HG03135 (cell line): Measurements from ENCODE around the gene RPUSD1.
A peak's percentile ranks its signal among the peaks of the same experiment; 100 is the strongest.
"Not testable (repeated sequence)": the region's sequence is repeated elsewhere in the genome, so short reads cannot be mapped to it uniquely, and the experiment has no call there.

Source experiments
- ATAC-seq: cut with Tn5 transposase; IDR thresholded peaks from one replicate; pipeline ENCODE4 v1.9.1; 2021; ENCODE audit warnings: mild to moderate bottlenecking, moderate library complexity; ENCODE audit not compliant: unreplicated experiment

The RPUSD1 gene

GRCh38 chr16:751152-752006 is 36.8 kb downstream of the RPUSD1 start:
- ATAC-seq = no peak

DNA sequence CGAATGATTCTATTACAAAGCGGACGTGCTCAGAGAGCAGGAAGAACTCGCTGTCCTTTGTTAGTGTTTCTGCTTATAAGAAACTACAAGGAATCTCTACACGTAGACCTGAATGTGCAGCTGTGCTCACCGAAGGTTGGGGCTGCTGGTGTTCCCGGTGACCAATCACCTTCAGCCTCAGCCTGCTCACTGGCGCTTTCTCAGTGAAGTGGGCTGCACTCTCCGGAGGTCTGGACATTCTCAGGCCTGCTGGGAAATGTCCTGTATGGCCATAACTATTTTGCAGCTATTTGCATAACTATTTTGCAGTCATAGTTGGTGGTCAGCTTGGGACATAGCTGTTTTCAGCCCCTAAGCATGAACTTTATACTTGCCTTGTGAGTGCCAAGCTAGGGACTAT is 37.7 kb downstream of the RPUSD1 start:
- ATAC-seq = no peak

DNA sequence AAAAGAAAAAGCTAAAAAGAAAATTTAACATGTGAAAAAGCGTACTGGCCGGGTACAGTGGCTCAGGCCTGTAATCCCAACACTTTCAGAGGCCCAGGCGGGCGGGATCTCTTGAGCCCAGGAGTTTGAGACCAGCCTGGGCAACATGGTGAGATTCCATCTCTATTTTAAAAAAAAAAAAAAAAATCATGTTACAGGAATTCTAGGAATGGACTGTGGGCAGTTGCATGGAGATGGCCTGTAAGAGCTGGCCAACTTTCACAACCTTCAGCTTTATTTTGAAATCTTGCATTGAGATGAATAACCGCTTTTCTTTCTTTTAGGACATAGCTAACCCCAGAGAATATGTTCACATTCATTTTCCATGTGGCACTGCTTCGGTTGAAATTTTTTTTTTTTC is 39.2 kb downstream of the RPUSD1 start:
- no peak for ATAC-seq

- no peak for ATAC-seq
Measured at GRCh38 chr16:747978-748746, 40.0 kb downstream of the RPUSD1 start.

DNA sequence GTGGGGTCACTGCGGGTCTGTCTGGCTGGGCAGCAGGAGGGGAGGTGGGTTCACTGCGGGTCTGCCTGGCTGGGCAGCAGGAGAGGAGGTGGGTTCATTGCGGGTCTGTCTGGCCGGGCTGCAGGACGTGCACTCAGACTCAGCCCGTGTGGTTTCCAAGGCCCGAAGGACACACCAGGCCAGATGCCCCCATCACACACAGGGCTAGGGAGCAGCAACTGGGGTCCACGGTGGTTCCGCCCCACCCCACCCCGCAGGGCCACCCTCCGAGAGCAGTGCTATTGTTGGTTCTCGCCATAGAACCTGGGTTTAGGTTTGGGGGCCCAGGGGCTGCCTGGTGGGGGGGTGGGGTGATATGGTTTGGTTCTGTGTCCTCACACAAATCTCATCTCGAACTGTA is 41.5 kb downstream of the RPUSD1 start:
- ATAC-seq = no peak

DNA sequence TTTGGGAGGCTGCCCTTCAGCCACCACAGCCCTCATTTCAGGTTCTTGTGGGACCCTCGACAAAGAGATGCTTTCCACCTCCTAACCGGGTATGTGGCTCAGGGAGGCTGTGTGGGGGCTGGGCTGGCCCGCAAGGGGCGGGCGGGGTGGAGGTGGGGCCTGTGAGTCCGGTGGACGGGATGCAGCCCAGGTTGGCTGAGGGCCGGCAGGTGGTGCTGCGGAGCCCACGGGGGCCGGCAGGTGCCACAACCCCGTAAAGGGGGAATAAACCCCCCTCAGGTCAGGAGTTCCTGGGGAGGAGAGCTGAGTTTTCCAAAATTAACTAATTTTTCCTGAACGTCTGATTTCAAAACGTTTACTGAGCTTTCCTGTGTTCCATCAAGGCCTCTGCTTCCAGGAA is 42.4 kb downstream of the RPUSD1 start:
- ATAC-seq = no peak

- ATAC-seq = no peak
Measured at GRCh38 chr16:743794-744500, 44.2 kb downstream of the RPUSD1 start.

- ATAC-seq = not testable (repeated sequence)
Measured at GRCh38 chr16:742894-743293, 45.3 kb downstream of the RPUSD1 start.

- ATAC-seq = no peak
Measured at GRCh38 chr16:741986-742629, 46.1 kb downstream of the RPUSD1 start.

DNA sequence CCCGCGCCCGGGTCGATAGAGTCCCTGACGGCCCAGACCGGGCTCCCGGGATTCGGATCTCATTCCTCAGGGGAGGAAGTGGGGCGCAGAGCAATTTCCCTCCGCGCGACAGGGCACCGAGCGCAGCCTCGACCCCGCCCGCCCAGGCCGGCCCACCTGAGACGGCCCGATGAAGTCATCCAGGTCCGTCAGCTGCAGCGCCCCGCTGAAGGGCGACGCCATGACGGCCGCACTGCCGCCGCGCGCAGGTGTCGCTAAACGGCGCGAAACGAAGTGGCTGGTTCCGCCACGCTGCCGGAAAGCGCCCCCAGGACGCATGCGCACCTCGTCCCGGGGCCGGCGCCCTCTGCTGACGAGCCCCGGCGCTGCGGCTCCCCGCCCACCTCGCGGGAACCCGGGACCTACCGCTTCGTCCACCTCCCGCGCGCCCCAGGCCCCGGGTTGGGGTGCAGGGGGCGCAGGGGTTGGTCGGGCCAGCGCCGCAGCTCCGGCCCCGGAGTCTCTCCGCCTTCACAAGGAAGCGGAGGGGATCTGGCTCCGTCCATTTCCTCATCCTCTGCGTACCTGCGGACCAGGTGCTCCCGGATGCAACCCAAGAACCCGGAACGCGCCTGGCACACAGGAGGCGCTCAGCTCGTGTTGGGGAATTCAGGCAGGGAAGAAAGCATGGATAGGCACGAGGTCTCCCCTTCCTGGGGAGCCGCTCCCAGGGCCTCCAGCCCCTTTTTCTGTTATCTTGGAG is 47.2 kb downstream of the RPUSD1 start, which contains the start of gene CIAO3:
Gene CIAO3, minus strand, starts transcription at position 234 of the 742 bp plus-strand sequence. Its CDS starts 12 bp downstream, at position 222.
- peak; percentile 78 for ATAC-seq

DNA sequence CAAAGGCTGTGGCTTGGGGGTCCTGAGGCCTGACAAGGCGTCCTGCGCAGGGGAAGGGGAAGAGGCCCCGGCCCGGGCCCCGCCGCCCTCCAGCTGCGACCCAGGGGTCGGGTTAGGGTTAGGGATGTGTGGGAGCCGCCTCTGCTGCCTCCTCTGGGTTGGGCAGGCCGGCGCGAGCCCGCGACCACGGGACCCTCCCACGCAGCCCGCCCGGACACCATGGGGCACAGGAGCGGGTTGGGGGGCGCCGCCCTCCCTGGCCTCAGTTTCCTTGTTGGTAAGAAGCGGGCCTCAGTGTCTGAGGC is 47.8 kb downstream of the RPUSD1 start:
- ATAC-seq = peak; percentile 5

DNA sequence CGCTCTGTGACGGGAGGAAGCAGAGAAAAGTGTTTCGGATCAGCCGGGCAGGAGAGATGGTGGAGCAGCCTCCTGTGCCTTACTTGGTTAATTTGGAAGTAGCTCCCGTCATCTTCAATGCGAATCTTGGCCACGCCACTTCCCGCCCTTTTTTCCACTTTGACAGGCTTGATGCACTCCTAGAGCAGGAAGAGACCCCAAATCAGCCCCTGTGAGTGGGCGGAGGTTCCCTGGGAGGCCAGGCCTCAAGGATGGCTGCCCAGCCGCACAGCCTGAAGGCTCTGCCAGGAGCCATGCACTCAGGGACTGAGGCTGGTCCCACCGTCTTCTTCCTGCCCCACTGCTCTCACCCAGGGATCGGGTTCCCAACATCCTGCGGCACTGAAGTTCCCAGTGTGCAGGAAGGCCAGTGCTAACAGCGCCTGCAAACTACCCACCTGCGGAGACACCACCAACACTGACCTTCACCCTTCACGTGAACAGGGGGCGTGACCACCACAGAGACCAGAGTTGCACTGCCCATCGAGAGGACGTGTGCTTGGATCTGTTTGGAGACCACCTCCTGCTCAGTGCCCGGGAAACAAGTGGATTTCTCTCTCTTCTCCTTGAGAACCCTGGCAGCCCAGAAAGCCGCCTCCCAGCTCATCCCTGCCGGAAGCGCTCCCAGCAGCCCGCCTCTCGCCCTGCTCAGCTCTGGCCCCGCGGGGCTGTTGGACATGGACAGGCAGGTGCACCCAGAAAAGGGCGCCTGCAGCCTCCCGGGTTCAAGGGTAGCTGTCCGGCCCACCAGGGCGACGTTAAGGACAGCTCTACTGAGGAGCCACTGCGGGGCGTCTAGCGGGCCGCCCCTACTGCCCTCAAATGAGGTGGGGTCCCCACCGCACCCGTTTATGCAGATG is 48.4 kb downstream of the RPUSD1 start:
- no peak for ATAC-seq

- ATAC-seq = no peak
Measured at GRCh38 chr16:736936-737481, 51.2 kb downstream of the RPUSD1 start.

DNA sequence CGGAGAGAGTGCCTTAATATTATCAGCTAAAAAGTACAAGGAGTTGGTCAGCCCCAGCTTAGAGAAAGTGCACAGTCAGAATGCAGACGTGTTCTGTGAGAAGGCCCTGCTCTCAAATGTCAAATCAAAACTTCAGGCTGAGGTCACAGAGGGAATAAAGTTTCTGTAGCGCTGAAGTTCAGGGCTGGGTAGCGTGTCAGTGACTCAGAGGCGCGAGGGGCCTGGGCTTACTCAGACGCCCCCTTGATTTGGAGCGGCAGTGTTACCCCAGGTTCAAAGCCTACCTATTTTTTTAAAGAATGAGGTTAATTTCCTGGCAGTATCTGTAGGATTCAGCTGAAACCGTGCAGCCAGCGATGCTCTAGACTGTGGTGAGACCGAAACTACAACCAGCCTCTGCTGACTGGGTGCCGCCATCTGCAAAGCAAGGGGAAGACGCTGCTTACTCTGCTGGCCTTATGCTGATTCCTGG is 52.2 kb downstream of the RPUSD1 start:
- no peak for ATAC-seq

DNA sequence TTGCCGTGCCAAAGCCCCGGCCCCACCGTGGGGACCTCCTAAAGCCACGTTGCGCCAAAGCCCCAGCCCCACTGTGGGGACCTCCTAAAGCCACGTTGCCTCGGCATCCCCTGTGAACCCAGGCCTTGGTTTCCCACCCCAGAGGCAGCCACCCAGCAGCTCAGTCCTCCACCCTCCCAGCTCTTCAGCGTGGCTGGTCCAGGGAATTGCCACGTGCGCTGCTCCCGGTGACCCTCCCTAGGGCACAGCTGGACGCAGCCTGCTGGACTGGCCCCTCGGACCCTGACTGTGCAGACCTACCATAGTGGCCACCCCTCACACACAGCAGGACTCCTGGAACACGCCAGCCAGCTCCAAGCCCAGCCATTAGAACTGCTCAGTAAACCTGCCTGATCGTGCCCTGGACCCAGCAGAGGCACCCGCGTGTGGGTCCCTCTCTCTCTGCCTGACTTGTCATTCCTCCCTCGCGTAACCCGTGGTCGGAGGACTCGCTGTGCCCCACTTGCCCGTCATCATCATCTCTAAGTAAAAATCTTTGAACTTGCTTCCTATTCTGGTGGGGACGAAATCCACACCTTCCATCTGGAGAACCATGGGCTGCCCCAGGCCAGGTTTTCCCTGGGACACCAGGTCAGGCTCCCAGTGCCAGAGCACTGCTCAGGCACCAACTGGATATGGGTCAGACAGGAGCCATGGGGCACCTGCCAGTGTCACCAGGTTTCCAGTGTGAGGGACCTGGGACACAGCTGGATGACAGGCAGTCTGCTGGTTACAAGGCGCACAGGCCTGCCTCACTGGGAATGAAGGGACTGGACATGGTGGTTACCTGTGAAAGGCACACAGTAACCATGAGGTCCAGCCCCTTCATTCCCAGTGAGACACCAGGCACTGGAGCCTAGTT is 53.0 kb downstream of the RPUSD1 start:
- ATAC-seq = no peak
